Measurements from ENCODE around the gene RRAGA. TPM values are rescaled to one million over a fixed set of nuclear protein-coding genes. Genes with fewer than 3 reads are reported as not detected.

The RRAGA gene
- total and polyA plus RNA-seq, 2 of the 8 experiments (the other 6 are each of a cell fraction or from before 2014, with no cell fraction given): 45.6 to 46.5 TPM

GRCh38 chr9:19018201-19018600, 31.0 kb upstream of the RRAGA start:
- Histone ChIP-seq H4K8ac (ENCODE audit: extremely low read depth, insufficient read depth, low read length) (no peak overlapping the region), H3K4me3 (ENCODE audit: extremely low read depth in 1 of 4, insufficient read depth in 2 of 4, low read depth in 3 of 4, low read length in 4 of 4) (no peak overlapping the region), H3K4ac (replicated peaks; ENCODE audit: insufficient read length, low read depth, low read length) (no peak overlapping the region), H3K79me2 (ENCODE audit: control insufficient read depth in 1 of 2, insufficient read depth in 2 of 2, low read length in 2 of 2) (no peaks in the 10 kb centered on the region), H2BK20ac (ENCODE audit: low read length) (no peak overlapping the region), H2BK5ac (ENCODE audit: low read depth, low read length) (no peak overlapping the region), H3K79me1 (ENCODE audit: low read depth, low read length) (no peaks in the 10 kb centered on the region), H3K56ac (replicated peaks; ENCODE audit: insufficient read length, low read depth, low read length) (no peak overlapping the region), H4K5ac (ENCODE audit: insufficient read length, low read depth, low read length) (no peak overlapping the region), H3K36me3 (ENCODE audit: control insufficient read depth in 2 of 4, insufficient read depth in 4 of 4, low read length in 3 of 4) (no peaks in the 10 kb centered on the region), H3K23ac (ENCODE audit: insufficient read length) (no peak overlapping the region), H3K4me2 (ENCODE audit: insufficient read depth in 1 of 2, low read depth in 2 of 2, low read length in 2 of 2) (no peak overlapping the region), H3K27me3 (replicated peaks in 1 of 4; ENCODE audit: control insufficient read depth in 3 of 4, extremely low read depth in 1 of 4, insufficient read depth in 3 of 4, low read length in 3 of 4) (no peaks in the 10 kb centered on the region), H3K23me2 (ENCODE audit: low read depth, low read length) (no peaks in the 10 kb centered on the region), H2BK15ac (ENCODE audit: low read length) (no peak overlapping the region), H2AFZ (ENCODE audit: low read length) (no peak overlapping the region), H3K27ac (ENCODE audit: low read depth, low read length) (no peak overlapping the region), H4K91ac (replicated peaks; ENCODE audit: insufficient read length, low read length) (no peak overlapping the region), H4K20me1 (replicated peaks in 1 of 2; ENCODE audit: control insufficient read depth in 1 of 2, insufficient read depth in 2 of 2, low read length in 2 of 2) (no peaks in the 10 kb centered on the region), H2BK120ac (replicated peaks; ENCODE audit: low read depth, low read length) (no peak overlapping the region), H2BK12ac (ENCODE audit: low read depth, low read length) (no peak overlapping the region), H2AK5ac (ENCODE audit: low read depth, low read length) (no peak overlapping the region), H3K9ac (replicated peaks in 1 of 4; ENCODE audit: extremely low read depth in 1 of 4, low read depth in 3 of 4, low read length in 3 of 4) (no peak overlapping the region), H3K4me1 (replicated peaks in 1 of 4; ENCODE audit: control insufficient read depth in 3 of 4, insufficient read depth in 4 of 4, low read length in 3 of 4) (no peaks in the 10 kb centered on the region), H3K9me3 (ENCODE audit: insufficient read depth in 2 of 2, low read depth in 1 of 2, low read length in 1 of 2) (no peaks in the 10 kb centered on the region), H3K18ac (ENCODE audit: extremely low read depth, low read length) (no peak overlapping the region), H3K14ac (ENCODE audit: insufficient read length) (no peak overlapping the region)
- POLR2A ChIA-PET (ENCODE audit: partially characterized antibody): no interaction called here
- 66% methylated on average over 4 of the region's 4 CpGs; no CpG with 5 or more reads in 1 of the 2 experiments for WGBS, 2 experiments (ENCODE audit: extremely low coverage in 1 of 2, insufficient coverage in 1 of 2, insufficient read length in 1 of 2, insufficient replicate concordance in 2 of 2, low coverage in 1 of 2, low lambda C conversion rate in 2 of 2, missing lambda C conversion rate in 1 of 2)
- CTCF ChIA-PET (ENCODE audit: partially characterized antibody): interaction anchor here (8.7 kb wide), 1 partner anchor 9 kb away, joined by 81 read pairs; no protein-coding TSS in a partner anchor
- DNase-seq (ENCODE audit: low read depth in 1 of 2, low spot score in 2 of 2): no peak
- no peak for FAIRE-seq
- TF ChIP-seq BCL11A (IDR thresholded peaks at IDR 0.05; ENCODE audit: low read depth in 2 of 2, low read length in 2 of 2) (no peak), TAF1 (IDR thresholded peaks at IDR 0.05; ENCODE audit: low read depth, low read length) (no peak), MAFK (IDR thresholded peaks at IDR 0.05; ENCODE audit: low read depth, low read length) (no peak), RXRA (IDR thresholded peaks at IDR 0.05; ENCODE audit: insufficient read depth, low read depth, low read length) (no peak), HDAC6 (IDR thresholded peaks at IDR 0.05; ENCODE audit: low read depth, low read length) (no peak), CEBPB (IDR thresholded peaks at IDR 0.05; ENCODE audit: low read depth, low read length) (no peak), YY1 (IDR thresholded peaks at IDR 0.05; ENCODE audit: low read depth, low read length) (no peak)

Measured in H1 (cell line).